NCI-H1092 (cell line): ENCODE results near the gene DBNDD2.

Source experiments
- DNase-seq: peaks from one replicate; lab custom pipeline; 2025; lab: John Stamatoyannopoulos, UW

The DBNDD2 gene

DNA sequence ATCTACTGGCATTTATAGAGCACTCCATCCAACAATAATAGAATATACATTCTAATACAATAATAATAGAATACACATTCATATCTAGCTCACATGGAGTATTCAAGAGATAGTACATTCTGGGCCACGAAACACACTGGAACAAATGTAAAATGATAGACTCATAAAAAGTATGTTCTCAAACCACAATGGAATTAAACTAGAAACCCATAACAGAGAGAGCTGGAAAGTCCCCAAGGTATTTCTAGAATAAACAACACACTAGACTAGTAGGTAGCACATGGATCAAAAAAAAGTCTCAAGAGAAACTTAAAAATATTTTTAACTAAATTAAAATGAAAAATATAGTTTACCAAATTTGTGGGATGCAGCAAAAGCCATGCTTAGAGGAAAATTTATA lies 20.8 kb upstream of the DBNDD2 start:
- no peak for DNase-seq

DNA sequence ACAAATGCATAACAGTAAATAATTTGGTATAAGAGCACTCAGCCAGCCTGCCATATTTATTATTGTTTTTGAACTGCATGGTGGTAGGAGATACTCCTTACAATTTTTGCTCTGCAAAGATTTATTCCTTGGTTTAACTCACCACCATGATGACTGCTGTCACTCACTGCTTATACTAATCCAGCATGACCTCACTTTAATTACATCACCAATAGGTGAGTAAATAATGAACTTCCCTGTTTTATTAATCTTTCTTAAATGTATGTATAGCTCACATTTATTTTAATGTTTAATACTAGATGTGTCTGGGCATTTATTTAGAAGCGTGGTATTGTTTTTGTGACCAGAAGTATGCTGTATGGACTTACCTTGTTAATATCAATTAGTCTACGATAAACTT lies 17.2 kb upstream of the DBNDD2 start:
- no peak for DNase-seq

DNA sequence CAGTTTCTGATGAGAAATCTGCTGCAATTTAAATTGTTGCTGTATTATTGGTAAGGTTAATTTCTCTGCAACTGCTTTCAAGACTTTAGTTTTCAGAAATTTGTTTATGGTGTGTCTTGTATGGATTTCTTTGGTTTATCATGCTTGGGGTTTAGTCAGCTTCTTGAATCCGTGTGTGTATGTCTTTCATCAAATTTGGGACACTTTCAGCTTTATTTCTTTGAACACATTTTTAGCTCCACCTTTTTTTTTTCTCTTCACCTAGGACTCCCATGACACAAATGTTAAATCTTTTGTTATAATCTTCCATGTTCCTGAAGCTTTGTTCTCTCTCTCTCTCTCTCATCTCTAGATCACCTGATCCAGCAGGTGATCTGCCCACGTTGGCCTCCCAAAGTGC lies 16.5 kb upstream of the DBNDD2 start:
- DNase-seq, result no peak

DNA sequence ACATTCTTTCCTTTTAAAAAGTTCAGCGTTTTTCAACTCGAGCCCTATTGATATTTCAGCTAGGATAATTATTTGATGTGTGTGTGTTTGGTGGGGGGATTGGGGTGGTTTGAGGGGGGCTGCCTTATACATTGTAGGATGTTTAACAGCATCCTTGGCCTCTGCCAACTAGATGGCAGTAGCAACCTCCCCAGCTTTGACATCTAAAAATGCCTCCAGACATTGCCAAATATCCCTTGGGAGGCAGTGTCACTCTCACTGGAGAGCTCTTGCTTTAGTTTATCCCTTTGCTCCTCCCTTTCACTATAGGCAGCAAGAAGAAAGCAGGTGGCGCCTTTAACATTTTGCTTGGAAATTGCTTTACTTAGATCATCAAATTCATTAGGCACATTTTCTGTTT lies 15.4 kb upstream of the DBNDD2 start:
- DNase-seq, result no peak

DNA sequence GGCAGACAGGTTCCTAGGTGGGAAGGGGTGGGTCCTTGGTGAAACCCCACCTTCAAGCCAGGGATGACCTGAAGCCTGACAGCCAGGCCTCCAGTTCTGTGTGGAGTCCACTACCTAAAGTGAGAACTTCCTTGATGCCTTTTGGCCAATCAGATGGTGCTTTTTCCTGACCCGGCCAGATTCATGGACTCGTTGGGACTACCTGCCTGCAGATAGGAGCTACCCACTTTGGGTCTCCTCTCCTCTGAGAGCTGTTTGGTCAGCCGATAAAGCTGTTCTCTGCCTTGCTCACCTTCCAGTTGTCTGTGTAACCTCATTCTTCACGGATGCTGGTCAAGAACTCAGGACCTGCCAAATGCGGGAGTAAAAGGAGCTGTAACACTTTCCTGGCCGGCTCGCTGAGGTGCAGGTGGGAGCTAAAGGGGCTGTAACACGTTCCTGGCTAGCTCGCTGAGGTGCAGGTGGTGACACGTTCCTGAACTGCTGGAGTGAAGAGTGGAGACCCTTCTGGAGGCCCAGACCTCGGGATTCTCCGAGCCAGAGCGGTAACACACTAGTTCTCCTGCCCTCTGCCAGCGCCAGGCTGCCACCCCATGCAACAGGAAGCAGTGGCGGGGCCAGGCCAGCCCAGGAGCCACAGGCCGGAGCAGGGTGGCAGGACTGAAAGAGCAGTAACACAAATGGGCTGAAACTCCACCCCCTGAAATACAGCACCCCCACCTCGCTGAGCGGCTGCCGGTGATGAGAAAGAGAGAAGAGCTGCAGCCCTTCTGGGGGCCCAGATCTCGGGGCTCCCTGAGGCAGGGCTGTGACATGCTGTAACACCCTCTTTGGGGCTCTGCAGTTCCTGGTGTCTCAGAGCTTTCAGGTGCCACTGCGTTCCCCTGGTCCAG lies 13.6 kb upstream of the DBNDD2 start:
- no peak for DNase-seq

DNA sequence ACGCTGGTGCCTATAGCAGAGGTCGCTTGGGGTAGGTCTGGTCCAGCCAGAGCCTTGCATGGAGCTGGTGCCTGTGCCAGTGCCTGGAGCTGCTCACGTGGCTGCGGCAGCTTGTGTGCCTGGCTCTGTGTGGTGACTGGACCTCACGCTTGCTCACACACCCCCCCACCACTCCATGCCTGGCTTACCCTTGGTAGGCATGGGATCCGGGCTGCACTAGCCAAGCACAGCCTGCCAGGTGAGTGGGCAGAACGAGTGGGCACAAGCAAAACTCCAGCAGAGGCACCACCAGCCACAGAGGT lies 13.0 kb upstream of the DBNDD2 start:
- no peak for DNase-seq

DNA sequence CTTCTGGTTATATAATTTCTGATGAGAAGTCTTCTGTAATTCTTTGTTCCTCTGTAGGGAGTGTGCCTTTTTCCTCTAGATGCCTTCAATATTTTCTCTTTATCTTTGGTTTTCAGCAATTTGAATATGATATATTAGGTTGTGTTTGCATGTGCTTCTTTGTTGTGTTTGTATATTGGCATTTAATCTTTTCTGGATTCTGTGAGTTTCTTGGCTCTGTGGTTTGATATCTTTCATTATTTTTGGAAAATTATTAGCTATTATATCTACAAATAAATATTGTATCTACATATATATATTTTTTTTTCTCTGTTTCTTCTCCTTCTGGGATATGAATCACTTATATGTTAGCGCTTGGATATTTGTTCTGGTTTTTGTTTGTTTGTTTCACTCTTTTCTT lies 9.1 kb upstream of the DBNDD2 start:
- DNase-seq, result no peak

DNA sequence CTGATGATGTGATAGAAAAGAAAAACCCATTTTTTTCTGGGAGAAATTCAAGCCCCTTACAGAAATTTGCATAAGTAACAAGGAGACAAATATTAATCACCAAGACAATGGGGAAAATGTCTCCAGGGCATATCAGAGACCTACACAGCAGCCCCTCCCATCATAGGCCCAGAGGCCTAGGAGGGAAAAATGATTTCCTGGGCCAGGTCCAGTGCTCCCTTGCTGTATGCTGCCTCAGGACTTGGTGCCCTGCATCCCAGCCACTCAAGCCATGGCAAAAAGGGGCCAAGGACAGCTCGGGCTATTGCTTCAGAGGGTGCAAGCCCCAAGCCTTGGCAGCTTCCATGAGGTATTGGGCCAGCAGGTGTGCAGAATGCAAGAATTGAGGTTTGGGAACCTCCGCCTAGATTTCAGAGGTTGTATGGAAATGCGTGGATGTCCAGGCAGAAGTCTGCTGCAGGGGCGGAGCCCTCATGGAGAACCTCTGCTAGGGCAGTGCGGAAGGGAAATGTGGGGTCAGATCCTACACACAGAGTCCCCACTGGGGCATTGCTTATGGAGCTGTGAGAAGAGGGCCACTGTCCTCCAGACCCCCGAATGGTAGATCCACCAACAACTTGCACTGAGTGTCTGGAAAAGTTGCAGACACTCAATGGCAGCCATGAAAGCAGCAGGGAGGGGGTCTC lies 7.6 kb upstream of the DBNDD2 start:
- no peak for DNase-seq

DNA sequence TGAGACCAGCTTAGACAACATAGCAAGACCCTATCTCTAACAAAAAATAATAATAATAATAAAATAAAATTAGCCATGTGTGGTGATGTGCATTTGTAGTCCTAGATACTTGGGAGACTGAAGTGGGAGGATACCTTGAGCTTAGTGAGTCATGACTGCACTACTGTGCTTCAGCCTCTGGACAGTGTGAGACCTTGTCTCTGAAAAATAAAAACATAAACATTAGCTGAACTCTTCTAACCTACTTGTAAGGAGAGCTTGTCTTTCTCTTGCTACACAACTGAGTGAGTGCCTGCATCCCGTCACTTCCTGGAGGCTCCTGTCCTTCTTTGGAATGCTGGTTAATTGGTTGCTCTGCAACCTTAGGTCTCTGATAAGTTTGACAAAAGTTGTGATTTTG lies 5.1 kb upstream of the DBNDD2 start:
- no peak for DNase-seq

DNA sequence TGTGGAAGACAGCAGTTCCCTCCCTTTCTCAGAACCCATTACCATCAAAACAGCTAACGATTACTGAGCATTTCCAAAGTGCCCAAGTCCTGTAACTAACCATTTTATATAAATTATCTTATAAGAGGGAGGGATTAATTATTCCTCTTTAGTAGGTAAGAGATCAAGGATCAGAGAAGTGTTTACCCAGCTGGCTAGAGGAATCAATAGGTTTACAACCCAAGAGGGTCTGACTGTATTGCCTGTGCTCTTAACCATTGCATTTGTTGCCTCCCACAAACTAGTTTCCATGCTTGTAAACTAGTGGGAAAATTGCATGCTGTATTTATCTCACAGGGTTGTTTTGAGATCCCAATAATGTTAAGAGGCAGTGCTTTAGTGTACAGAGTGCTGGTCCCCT lies 3.7 kb upstream of the DBNDD2 start:
- peak; percentile 31 for DNase-seq

DNA sequence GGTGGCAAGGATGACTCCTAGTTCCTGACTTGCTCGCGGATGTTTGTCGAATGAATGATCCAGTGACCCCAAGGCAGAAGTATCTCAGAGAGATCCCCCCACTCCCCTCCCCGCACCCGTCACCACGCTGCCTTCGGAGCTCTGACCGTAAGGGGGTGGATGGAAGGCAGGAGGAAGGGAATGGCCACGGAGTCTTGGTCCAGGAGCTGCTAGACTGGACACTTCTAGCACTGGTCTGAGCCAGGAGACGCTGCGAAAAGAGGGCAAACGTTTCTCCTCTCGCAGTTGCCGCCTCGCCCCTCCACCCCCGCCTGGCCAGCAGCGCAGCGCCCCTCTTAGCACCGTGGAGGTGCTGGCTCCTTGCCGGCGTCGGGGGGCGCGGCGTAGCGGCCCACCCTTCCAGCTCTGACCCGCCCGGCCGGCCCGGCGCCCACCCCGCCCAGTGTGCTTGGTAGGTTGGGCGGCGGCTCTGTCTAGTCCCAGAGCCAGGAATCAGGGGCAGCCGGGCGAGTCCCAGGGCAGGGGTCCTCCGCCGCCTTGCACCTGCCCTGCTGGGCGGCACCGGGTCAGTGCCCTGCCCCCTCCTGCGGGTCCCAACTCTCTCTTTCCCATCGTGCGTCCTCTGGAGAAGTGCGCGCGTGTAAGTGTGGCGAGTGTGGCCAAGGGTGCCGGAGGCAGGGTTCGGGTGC lies 2.4 kb upstream of the DBNDD2 start:
- no peak for DNase-seq

DNA sequence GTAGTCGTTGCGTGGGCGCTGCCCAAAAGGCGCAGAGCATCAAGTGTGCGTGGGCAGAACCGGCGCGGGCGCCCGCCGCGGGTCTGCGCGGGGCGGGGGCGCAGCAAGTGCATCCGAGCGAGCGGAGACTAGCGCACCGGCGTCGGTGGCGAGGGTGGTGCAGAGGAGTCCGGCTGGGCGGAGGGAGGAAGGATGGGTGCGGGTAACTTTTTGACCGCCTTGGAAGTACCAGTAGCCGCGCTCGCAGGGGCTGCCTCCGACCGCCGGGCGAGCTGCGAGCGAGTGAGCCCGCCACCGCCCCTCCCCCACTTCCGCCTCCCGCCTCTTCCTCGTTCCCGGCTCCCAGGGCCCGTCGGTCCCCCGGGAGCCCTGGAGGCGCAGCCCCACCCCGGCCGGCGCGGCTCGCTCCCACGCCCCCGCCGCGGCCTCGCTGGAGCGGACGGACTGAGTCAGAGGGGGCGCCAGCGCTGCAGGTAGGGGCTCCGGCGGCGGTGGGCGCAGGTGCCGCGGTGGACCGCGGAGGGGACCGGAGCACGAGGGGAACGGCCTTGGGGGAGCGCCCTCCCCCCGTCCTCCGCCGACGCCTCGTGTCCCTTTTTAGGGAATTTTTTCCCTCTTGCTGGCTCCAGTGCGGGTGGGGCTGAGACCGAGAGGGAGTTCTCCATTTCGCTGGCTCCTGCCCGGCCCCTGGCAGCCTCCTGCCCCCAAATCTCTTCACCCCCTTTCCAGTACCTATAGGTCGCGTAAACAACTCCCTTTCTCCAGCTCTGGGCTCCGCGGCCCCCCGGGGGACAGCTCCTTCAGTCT lies 1.6 kb upstream of the DBNDD2 start:
- peak; percentile 46 for DNase-seq

DNA sequence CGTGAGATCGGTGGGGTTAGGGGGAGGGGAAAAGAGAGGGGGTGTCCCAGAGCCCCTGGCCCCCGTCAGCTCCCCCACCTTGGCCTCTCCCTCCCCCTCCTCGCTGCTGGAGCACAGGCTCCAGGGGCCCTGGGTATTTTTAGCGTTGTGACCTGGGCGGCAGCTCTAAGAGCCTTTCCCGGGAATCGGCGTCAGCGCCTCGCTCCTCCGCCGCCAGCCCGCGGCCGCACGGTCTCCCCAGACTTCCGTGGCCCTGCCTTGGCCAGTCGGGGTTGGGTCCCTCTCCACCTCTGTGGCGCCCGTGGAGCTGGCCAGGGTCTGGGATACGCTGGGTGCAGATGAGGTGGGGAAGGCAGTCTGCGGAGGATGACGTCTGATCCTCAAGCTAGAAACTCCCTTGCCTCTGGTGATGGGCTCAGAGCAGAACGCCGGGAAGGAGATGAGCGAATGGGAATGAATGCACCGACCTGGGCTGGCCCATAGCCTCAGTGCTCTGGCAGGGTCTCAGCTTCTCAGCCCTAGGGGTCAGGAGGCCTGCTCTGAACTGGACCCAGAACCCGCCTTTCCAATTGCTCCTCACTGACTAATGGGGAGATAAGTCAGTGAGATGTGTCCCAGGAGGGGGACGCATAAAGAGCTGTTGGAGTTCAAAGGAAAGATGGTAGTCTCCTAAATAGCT lies 883 bp upstream of the DBNDD2 start:
- DNase-seq, result no peak

DNA sequence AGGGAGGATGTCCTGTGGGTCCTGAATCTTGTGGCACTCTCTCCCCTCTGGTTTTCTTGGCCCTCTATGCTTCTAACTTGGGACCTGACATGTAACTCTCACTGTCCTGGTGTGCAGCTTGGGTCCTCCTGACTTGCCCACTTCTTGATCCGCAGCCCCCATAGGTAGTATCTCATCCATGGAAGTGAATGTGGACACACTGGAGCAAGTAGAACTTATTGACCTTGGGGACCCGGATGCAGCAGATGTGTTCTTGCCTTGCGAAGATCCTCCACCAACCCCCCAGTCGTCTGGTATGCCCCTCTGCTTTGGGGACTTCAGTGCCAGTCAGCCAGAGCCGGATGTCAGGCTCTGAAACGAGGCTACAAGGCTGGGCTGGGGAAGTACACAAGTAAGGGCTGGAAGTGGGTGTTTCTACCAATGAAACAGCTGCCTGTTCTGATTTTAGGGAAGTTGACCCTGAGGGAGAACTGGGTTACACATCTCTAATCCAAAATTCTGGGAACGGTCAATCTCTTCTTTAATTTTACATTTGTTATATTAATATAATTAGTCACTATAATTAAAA lies 641 bp downstream of the DBNDD2 start:
- DNase-seq, result no peak

DNA sequence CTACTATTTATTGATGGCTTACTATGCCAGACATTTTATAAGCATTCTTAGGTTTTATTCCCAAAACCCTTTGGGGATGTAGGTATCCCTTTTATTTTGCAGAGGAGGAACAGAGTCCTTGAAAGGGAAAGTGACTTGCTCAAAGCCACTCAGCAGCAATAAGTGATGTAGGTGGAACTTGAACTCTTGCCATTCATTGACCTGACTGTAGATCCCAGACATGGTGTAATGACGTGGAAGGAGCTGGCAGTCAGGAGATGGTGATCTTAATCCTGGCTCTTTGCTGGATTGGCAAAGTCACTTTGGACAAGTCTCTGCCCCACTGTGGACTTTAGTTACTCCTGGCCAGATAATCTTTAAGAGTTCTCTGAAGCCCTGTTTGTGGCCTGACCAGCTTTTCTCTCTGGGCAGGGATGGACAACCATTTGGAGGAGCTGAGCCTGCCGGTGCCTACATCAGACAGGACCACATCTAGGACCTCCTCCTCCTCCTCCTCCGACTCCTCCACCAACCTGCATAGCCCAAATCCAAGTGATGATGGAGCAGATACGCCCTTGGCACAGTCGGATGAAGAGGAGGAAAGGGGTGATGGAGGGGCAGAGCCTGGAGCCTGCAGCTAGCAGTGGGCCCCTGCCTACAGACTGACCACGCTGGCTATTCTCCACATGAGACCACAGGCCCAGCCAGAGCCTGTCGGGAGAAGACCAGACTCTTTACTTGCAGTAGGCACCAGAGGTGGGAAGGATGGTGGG lies 1.6 kb downstream of the DBNDD2 start:
- DNase-seq, result no peak

DNA sequence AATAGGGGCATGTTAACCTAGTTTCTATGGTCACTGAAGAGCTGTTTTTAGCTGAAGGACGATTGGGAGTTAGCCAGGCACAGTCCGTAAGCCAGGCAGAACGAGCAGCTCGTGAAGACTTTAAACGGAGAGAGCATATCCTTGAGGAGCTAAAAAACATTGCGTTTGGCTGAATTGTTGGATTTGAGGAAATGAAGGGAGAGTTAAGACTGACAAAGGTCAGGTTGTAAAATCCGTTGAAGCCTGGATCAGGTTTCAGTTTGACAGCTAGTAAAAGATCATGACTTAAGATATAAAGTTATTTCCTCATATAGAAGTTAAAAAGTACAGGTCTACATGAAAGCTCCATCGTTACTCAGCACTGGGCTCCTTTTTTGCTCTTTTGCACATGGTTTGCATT lies 2.8 kb downstream of the DBNDD2 start:
- no peak for DNase-seq

DNA sequence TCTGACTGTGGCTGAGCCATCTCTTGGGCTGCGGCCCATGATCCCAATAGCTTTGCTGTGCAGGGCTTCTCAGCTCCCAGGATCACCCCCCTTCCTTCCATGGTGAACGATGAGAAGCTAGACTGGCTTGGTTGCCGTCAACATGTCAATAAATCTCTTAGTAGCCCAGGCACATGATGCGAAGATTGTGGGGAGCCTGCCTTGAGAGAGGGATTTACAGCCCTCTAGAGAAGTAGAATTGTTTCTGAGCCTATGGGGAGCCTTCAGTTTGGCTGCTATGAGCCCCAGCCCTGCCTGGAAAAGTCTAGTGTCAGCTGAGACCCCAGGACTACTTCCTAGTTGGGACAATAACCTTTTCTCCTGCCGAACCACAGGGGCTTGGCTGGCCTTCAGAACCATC lies 4.6 kb downstream of the DBNDD2 start:
- no peak for DNase-seq

DNA sequence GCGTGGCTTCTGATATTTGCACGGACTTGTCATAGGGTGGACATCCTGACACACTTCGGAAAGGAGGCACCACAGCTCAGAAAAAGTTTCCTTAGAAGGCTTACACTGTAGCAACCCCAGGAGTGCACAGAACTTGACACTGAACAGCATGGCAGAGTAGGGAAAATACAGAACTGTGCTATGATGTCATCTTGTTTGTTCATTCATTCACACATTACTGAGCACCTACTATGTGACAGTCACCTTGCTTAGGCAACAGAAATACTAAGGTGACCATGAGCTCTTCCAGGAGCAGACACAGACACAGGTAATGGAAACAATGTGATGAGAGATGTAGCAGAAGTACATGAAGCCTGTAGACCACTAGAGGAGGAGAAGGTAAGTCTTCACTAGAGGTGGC lies 5.4 kb downstream of the DBNDD2 start:
- no peak for DNase-seq

DNA sequence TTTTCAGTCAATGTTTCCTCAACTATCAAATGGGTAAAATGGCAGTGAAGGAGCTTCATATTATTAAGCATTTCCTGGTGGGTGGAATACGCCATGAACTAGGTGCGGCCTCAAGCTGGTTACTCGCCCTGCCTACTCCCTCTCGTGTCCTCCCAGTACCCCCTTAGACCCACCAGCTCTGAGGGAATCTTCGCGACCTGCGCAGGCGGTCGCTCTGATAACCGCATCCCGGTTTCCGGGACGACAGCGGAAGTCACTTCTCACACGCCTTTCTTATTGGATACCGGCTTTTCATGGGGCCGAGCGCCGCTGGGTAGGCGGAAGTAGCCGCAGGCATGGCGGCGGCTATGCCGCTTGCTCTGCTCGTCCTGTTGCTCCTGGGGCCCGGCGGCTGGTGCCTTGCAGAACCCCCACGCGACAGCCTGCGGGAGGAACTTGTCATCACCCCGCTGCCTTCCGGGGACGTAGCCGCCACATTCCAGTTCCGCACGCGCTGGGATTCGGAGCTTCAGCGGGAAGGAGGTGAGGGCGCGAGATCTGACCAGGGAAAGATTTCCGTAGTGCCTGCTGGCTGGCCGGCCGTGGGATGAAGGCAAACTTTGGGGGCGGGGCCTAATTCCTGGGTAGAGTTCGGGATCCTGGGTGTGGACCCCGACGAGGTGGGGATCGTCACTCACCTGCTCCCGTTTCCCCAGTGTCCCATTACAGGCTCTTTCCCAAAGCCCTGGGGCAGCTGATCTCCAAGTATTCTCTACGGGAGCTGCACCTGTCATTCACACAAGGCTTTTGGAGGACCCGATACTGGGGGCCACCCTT lies 7.9 kb downstream of the DBNDD2 start, which contains the start of gene PIGT:
PIGT (plus strand) TSS at position 320 of the 816 bp plus-strand sequence; CDS start at position 336, 16 bp downstream.
- DNase-seq, result peak; percentile 83

DNA sequence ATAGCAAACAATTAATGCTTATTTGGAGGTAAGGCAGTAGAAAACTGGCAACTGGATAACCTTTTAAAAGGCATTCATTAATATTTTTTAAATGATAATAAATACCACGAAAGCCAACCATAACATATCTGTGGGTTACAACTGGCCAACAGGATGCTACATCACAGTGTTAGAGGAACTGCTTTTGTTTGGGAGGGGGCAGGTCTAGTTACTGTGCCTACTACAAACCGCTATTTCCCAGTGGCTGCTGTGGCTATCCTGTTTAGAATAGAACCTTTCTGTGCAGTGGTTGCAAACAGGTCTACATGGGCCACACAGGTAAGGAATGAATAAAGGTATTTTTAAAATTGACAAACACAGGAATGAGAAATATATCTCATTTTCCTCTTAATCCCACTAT lies 8.8 kb downstream of the DBNDD2 start:
- DNase-seq, result no peak
